Uterus (tissue), 2 donors: ENCODE measurements around the gene FXN.

Experiments used
- CTCF ChIP-seq, 4 experiments: fragments of 200-600 bp in 2 of 4; fragments of 450-650 bp in 2 of 4; sonication (generic) in 2 of 4; IDR thresholded peaks; one replicate each; pipeline ENCODE4 v1.5.1; 2016 to 2019; ENCODE audit warnings: antibody characterized with exemption in 4 of 4, mild to moderate bottlenecking in 2 of 4, moderate library complexity in 1 of 4
- POLR2A ChIP-seq, 2 donors: fragments of 450-650 bp; IDR thresholded peaks; one replicate each; pipeline ENCODE4 v1.6.1; 2016; ENCODE audit warnings: antibody characterized with exemption in 2 of 2, mild to moderate bottlenecking in 1 of 2, moderate library complexity in 1 of 2

GRCh38 chr9:69016191-69017096 is 19.1 kb upstream of the FXN start:
- TF ChIP-seq CTCF (IDR thresholded peaks at IDR 0.05) (no peak), POLR2A (IDR thresholded peaks at IDR 0.05) (no peak)
